Uterus (tissue), 2 donors: ENCODE measurements around the gene FAM168B.

Source experiments
- CTCF ChIP-seq, 4 experiments: fragments of 200-600 bp in 2 of 4; fragments of 450-650 bp in 2 of 4; sonication (generic) in 2 of 4; IDR thresholded peaks; one replicate each; pipeline ENCODE4 v1.5.1; 2016 to 2019; ENCODE audit warnings: antibody characterized with exemption in 4 of 4, mild to moderate bottlenecking in 2 of 4, moderate library complexity in 1 of 4
- POLR2A ChIP-seq, 2 donors: fragments of 450-650 bp; IDR thresholded peaks; one replicate each; pipeline ENCODE4 v1.6.1; 2016; ENCODE audit warnings: antibody characterized with exemption in 2 of 2, mild to moderate bottlenecking in 1 of 2, moderate library complexity in 1 of 2

- no peak for TF ChIP-seq CTCF (IDR thresholded peaks at IDR 0.05)
- TF ChIP-seq POLR2A (IDR thresholded peaks at IDR 0.05), result no peak
Measured at GRCh38 chr2:131127981-131128380, 34.7 kb upstream of the FAM168B start.
